NCI-H2196 (cell line): ENCODE data around the gene THADA.
"Not testable (repeated sequence)": the region's sequence is repeated elsewhere in the genome, so short reads cannot be mapped to it uniquely, and the experiment has no call there.

ENCODE experiments used
- DNase-seq: peaks from one replicate; lab custom pipeline; 2025; ENCODE audit not compliant: unreplicated experiment; lab: John Stamatoyannopoulos, UW

THADA gene

DNA sequence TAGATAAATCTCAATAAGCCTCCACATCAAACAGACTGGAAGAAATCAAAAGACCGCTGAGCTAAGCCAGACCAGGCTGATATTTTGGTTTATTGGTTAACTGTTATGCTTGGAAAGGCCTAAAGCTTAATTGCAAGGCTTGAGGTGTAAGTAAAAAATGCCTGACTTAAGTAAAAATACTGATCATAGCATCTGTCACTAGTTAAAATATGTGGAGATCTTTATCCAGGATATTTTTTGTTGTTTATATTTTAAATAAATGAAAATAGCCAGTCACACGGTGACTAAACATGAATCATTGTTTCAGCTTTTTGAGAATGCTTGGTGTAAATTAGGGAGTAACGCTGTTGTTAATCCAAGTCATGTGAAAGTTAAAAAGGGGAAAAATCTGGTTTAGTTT, 127.9 kb downstream of the THADA start:
- DNase-seq = no peak

DNA sequence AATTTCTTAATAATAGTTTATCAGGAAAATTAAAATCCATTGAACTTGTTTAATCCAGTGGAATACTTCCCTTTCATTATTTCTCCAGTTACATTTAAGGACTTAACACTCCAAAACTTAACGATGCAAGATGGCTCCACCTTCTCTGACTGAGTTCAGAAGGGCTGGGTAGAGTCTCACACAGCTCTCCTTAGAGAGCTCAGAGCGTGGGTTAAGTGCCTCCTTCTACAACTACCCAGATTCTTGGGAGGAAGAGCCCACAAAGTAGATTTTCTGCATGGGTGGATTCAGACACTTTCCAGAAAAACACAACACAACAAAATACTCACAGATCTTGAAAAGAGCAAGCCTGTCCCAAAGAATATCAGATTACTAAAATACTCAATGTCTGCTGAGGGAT, 130.6 kb downstream of the THADA start:
- no peak for DNase-seq

DNA sequence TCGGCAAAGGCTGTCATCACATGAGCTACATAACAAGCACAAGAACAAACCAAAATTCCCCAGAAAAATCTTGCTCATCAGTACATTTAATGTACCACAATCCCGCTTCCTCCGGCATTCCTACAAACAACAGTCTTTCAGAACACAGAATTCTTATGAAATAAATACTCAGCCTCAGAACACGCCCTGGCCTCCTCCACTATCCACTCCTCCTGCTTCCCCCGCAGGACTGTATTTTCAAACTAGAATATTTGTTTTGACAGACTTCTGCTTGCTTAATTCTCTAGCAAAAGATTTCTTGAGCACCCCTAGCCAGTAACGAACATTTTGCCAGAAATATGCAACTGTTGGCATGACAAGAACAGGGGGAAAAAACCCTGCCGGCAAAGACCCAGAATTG, 131.2 kb downstream of the THADA start:
- no peak for DNase-seq

DNA sequence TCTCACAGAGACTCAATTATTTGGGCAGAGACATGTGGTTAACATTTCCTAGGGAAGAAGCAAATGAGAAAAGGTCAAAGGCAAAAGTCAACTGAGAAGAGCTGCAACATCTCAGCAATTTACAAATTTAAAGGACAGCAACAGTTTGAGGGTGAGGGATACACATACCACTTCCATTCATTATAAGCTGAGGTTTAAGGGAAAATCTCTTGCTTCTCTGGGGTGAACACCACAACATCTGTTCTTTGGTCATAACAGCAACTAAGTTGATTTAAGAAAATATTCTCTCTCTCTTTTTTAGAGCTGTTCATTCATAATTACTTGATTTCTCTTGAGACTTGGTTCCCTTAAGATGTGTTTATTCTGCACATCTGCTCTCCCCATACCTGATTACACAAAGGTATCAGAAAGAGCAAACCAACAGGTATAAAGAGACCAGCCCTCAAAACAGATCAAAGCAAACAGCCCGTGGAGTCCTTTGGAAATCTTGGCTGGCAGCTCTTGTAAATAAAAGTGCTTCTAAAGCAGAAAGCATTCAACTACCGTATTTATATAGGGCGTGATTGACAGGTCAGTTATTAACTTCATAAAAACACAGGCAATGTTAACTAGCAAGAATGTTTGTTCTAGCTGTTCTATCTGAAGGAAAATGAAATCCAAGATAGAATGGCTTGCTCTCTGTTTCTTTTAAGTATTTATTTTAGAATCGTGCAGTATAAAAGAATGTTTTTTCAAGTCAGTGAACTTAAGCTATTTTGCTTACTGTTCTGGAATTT, 132.8 kb downstream of the THADA start:
- peak; percentile 12 for DNase-seq

DNA sequence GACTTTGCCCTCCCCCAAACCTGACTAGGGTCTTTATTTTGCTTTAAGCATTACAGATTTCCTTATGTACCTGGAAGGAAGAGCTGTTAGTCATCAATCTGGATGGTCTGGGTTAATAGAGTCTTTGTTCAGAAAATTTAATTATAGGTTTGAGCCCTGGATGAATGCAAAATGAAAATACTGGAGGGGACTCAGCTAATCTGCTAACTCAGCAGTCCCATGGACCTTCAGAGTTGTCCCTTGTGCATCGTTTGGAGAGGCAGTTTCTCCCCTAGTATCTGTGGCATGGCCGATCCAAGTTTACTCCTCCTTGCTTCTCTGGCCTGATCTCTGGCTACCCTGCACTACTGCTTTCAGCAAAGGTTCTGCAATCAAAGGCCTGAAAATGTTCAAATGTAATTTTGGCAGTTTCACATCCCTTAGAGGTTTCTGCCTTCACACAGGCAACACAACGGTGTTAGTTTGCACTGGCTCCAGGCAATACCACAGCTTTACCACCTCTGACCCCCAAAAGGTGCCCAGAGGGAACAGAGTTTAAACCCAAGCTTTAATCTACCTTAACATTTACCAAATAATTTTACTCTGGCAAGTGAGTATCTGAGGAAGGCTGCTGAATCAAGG, 134.3 kb downstream of the THADA start:
- no peak for DNase-seq

DNA sequence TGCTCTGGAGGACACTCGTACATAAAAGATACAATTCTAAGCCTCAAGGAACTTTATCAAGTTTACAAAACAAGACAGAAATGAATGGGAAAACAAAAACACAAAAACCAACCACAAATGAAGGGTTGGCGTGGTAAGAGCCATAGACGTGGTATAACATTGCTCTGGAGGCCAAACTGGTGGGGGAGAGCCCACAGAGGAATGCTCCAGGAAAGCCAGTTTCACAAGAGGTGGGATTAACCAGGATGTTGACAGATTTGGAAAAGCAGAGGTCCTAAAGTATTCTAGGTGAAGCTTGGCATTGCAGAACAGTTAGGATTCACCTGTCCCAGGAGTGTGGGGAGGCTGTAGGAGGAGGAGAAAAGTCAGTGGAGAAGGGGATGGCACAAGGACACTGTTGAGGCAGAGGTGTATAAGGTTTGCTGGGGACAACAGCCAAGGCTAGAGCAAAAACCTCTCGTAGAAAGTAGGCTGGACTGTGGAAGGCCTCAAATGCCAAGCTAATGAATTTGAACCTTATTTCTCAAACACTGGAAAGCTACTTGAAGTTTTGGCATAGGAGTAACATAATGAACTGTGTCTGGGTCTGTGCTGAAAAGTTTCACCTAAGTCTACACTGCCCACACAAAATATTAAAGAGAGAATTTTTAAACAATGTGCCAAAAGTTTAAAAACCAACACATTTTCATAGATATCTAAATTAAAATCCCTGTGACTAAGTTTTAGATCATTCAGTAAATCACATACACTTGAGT, 135.1 kb downstream of the THADA start:
- no peak for DNase-seq

DNA sequence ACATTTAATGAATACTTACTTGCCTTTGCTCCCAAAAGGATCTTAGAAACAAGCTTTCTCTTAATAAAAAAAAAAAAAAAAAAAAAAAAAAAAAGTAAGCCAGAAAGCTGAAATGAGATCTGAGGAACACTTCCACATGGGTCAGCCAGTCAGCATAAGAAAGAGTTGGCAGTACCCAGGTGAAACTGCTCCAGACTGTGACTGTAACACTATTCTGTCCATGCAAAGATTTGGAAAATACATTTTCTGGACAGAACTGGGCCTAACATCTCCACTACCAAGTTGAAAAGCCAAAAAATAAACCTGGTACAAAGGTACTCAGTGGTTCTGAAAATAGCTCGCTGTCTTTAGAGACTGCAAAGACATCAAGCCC, 135.7 kb downstream of the THADA start:
- DNase-seq = no peak

DNA sequence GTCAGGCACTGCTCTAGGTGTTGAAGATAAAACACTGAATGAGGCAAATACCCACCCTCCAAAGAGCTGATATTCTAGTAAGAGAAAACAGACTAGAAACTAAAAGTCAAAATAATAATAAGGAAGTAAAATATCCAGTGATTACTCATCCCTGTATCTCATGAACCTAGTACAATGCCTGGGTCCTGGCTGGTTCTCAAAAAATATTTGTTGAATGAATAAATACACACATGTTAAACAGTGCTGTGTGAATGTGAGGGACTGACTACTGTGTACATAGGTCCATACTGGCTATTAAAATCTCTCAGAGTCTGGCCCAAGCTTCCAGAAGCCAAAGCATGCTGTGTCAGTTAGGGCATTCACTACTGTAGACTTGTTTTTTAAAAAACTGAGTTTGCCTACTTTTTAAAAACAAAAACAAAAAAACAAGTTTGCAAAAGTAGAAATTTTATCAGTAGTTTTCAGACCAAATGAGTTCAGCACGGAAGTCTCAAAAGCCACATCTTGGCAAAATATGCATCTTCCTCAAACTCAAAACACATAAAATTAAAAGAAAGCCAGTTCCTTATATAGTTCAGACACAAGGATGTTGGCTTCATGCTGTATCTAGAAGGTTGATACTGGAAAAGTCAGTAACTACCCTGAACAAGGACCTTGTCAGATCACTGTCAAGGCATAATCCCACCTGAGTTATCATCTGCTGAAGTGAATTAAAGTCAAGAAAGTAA, 136.2 kb downstream of the THADA start:
- DNase-seq = no peak

DNA sequence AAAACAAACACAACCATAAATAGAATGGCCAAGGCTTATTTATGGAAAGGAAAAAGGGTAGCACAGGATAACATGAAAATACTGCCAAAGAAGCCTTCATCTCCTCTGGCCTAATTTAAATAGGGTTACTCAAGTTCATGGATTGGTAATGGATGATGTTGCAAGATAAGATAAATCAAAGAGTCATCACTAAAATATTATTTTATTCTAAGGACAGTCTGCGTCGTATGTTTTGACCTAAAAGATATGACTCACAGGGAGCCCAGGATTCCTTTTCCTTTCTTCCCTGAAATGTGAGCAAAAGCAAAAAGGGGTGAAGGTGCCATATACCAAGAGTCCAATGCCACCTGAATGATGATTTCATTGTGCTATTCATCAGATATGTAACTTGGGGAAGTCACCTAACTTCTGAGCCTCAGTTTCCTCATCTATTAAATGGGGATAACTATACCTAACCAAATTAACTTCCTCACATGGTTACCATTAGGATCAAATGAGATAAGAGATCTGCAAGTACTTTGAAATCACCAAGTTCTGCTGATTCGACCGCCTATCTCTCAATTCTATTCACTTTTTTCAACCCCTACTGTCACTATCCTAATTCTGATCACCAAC, 137.7 kb downstream of the THADA start:
- DNase-seq = no peak

DNA sequence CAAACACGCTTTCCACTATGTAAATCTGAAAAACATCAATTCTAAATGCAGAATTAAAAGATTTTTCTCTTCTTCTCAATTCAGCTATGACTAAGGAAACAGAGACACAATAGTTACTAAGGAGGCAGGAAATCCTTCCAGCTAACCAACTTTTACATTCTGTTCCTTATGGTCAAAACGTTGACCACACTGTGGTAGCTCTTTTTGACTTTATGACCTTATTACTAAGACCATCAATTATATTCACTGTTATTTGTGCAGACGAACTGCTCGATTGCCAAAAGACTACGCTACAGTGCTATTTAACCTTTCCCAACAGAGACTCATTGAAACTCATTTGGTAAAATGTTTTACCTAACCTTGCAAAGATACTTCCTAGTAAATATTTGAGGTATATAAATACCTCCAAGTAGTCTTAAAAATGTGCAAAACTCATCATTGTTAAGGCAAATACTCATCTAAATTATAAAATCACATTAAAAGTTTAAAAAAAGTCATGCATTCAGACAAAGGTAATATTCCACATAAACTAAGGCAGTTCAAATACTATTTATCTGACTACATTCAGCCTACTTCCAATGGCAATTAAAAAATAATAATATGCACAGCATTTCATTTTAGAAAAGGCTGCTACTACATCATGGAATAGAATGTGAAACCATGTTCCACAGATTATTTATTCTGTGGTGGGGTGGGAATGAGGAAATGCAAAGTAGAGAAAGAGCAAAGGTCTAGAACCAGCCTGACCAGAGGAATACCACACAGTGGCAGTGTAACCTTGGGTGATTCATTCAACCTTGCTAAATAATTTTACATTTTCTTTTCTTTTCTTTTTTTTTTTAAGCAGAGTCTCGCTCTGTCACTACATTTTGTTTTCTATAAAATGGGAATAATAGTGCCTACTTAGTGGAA, 139.9 kb downstream of the THADA start:
- DNase-seq = no peak

DNA sequence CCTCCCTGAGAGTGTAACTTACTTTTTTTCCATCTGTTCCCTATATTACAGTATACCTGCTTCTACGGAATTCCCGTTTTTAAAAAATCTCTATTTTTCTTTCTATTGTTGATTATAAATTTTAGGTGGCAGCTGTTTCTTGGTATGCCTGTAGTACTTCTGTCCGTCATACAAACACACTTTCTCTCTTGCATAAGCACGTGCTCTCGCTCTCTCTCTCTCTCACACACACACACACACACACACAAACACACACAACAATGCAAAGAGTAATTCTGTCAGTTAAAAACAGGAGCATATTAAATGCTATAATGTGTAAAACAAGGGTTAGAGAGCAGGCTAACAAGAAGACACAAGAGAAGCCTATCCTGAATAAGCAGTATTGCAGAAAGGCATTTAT, 140.5 kb downstream of the THADA start:
- no peak for DNase-seq

DNA sequence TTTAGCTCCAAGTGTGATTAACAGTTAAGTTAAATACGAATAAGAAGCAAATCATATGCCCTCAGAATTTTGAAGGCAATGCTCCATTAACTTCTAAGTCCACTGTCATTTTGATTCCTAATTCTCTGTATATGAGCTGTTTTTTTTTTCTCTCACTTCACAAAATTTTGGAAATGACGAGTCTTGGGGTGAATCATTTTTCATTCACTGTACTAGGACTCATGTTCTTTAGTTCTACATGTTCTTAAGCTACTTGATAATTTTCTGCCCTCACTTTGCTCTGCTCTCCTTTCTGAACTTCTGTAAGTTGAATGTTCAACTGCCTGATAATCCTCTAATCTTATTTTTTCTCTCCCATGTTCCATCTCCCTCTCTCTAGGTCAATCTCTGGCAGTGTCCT, 141.0 kb downstream of the THADA start:
- no peak for DNase-seq

DNA sequence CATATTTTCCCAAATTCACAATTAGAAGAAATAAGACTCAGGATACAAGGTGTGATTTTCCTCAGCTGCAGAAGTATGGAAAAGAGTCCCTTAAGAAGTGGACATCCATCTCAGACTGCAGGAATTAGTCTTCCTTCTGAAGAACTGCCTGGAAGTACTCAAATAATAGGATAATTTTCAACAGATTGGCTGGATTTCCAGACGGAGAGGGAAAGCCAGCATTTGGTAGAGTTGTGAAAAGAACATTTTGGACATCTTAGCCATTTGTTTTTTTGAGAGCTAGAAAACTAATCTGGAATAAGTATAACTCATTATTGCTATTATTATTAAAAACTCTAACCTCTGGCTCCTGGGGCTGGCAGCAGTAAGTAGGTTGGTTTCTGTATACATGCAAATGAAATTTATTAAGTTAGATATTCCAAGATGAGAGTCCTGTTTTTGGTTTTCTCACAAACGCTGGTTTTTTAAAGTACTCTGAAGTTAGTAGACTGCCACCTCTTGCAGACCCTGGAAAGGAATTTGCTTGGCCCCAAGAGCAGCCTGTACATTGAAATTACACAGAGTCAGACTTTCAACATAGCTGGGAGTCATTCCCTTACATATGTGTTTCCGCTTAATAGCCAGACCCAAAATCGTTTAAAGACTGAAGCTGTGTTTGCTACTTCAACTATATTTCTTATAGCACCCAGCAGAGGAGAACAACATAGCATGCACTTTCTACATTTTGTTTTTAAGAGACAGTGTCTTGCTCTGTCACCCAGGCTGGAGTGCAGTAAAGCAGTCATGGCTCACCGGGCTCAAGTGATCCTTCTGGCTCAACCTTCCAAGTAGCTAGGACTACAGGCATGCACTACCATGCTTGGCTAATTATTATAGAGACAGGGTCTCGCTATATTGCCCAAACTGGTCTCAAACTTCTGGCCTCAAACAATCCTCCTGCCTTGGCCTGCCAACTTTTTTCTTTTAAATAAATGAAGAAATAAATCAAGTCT, 142.4 kb downstream of the THADA start:
- no peak for DNase-seq

DNA sequence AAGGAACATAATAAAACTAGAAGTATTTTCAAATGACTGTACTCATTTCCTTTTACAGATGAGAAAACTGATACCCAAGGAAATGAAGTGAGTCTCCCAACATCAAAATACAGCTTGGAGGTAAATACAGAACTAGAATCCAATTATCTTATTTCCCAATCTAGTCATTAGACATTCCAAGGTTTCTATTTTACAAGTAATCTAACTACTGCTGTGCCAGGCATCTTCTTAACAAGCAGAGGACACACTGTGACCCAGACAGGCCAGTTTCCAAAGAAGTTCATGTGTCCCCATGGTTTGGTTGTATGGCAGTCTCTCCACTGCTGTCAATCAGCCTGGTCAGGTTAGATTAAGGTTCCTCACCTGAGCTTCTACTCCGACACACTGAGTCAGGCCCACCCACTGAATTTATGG, 143.5 kb downstream of the THADA start:
- no peak for DNase-seq

DNA sequence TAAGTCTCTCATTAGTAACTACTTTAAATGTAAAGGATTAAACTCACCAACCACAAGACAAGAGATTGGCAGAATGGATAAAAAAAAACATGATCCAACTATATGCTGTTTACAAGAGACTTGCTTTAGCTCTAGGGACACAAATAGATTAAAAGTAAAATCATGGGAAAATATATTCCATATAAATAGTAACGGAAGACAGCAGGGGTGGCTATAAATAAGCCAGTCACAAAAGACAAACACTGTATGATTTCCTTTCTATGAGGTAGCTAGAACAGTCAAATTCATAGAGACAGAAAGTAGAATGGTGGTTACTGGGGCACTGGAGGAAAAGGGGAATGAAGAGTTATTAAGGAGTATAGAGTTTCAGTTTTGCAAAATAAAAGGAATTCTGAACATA, 145.2 kb downstream of the THADA start:
- DNase-seq = no peak

DNA sequence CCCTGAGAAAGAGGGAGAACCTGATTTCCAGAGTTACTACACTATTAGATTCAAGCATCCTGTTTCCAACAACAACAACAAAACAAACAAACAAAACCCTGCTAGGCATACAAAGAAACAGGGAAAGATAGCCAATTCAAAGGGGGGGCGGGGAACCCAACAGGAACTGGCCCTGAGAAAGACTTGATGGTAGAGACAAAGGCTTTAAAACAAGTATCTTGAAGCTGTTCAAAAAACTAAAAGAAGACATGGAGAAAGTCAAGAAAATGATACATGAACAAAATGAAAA, 147.1 kb downstream of the THADA start:
- no peak for DNase-seq

DNA sequence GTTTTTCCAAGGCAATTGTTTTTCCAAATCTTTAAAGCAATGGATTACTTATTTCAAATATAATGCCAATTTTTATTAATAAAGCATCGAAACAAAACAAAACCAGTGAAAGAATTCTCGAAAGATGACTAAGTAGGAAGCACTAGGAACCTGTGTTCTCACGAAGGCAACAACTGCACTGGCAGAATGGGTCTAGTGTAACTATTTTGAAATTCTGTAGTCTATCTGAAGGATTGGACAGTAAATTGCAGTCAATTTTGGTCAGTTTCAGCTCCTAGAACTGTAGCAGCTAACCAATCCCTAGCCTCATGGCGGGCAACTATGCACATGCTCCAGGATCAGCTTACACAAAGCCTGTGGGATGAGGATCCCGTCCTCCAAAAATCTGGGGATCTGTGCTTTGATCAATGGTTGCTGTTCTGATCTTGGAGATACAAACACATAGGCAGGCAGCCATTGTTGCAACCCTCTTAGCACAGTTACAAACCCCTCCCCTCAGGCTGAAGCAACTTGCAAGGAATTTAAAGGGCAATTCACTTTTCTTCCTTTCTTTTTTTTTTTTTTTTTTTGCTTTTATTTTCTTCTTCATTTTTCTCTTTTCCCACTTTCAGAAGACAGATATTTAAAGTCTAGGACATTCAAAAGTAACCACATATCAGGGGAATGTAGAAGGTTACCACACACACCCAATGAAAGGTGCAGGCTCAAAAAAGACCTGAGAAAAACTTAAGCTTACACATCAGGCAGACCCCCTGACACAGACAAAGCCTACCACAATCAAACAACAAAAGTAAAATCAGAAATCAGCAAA, 147.6 kb downstream of the THADA start:
- DNase-seq = no peak

DNA sequence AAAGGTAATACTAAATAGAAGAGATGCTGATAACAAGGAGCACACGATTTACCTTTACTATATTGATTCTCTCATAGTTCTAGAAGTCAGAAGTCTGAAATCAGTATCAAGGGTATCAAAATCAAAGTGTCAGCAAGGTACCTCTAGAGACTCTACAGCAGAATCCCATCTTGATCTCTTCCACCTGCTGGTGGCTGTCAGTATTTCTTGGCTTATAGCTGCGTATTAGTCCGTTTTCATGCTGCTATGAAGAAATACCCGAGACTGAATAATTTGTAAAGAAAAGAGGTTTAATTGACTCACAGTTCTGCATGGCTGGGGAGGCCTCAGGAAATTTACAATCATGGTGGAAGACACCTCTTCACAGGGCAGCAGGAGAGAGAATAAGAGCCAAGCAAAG, 149.1 kb downstream of the THADA start:
- DNase-seq = not testable (repeated sequence)
